AG20443 (cell line): ENCODE data around the gene KRT81.
"Not testable (repeated sequence)": the region's sequence is repeated elsewhere in the genome, so short reads cannot be mapped to it uniquely, and the experiment has no call there.

ENCODE experiments used
- DNase-seq: peaks from one replicate; pipeline ENCODE4 v3.0.0; 2012; ENCODE audit warnings: low spot score, mixed read lengths

The KRT81 gene

DNA sequence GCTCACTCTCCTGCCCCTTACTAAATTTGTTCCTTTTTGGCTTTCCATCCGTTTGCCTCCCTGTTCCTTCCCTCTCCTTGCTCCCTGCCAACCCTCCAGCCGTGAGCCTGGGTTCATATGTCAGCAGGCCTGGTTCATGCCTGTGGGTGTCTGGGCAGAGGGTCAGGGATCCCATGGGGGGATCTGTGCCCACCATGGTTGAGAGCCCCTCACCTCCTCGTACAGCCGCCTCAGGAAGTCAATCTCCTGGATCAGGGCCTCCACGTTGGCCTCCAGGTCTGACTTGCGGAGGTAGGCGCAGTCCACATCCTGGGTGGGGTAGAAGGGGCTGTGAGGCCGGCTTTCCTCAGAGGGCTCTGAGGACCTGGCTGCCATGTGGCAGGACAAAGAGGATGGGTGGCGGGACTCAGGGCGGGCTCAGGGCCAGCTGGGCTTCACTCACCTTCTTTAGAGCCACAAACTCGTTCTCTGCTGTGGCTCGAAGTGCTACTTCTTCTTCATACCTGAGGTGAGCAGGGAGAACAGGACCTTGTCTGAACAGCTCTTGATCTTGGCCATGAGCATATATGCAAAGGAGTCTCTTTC lies 26.2 kb upstream of the KRT81 start:
- no peak for DNase-seq

DNA sequence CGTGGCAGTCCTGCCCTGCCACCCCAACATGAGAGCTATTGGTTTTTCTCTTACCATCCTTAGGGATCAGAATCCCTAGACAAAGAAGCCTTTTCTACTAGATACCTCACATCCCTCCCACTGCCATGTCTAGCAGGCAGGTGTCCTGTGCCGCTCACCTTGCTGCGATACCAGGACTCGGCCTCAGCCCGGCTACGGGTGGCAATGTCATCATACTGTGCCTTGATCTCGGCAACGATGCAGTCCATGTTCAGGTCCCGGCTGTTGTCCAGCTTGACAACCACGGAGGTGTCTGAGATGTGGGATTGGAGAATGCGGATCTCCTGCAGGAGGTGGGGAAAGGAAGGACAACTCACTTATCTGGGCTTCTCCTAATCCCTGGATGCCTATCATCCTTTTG lies 25.4 kb upstream of the KRT81 start:
- no peak for DNase-seq

DNA sequence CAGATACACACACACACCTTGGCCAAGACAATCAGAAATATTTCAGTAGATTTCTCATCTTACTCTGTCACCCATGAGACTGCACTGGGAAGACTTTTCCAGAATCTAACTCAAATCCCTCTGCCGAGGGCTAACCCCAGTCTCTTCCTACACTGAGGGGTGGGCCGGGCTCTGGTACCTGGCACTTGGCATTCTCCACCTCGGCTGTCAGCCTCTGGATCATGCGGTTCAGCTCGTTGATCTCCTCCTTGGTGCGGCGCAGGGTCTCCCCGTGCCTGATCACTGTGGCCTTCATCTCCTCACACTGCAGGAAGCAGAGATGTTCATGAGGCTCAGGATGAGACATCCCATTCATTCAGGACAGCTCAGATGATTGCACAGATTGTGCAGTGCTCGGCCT lies 25.0 kb upstream of the KRT81 start:
- no peak for DNase-seq

DNA sequence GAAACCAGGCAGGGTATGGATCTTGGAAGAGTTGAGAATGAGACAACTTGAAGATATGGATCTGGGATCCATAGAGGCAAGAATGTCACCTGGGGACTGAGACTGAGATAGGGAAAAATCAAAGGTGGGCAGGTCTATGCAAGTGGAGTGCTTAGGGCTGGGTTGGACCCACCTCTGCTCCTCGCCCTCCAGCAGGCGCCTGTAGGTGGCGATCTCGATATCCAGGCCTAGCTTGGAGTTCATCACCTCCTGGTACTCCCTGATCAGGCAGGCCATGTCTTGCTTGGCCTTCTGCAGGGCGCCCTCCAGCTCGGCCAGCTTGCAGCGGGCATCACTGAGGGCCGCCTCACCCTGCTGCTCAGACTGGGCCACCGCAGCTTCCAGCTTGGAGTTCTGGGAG lies 24.4 kb upstream of the KRT81 start:
- DNase-seq = not testable (repeated sequence)

DNA sequence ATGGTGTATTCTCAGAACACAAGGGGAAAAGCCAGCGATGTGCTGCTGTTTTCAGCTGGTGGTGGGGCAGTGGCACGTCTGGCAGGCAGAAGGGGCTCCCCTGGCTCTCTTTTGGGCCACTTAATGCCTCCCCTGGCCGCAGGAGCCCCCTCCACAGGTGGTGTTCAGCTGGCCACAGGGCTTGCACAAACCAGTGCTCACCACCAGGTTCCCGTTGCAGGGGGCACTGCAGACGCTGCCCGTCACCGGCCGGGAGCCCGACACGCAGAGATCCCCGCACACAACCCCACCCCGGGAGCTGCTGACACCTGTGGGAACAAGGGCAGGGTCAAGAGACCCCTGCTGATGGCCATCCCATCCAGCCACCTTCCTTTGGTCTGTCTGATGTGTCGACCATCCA lies 23.2 kb upstream of the KRT81 start:
- no peak for DNase-seq

DNA sequence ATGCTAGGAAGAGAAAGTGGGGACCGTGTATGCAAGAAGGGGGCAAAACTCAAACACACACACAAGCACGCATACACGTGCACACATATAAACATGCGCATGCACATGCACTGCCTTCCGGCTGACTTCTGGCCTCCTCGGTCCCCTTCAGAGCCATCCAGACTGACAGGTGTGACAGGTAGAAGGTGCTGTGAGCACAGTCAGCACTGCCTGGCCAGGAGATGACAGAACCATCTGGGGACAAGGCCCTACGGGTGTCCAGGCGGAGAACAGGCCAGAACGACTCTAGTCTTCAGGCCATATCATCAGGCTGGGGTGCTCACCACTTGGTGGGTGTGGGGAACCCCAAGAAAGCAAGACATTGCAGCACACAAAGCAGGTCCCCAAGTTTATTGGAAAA lies 22.6 kb upstream of the KRT81 start:
- no peak for DNase-seq

DNA sequence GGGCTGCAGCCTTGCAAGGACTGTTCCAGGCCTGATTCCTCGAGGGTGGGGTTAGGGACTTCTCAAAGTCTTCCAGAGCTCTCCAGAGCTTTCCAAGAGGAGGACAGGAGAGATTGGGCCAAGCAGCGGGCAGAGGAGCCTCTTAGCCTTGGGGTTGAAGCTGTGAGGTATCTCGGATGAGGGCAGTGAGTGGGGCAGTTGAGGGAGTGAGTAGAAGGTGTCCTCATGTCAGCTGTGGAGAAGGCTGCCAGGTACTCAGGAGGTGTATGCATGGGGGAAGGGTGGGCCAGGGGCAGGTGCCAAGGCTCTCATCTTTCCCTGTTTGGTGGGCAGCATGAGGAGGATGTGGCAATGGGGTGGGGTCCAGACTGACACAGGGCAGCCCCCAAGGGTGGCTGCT lies 22.1 kb upstream of the KRT81 start:
- DNase-seq = no peak

DNA sequence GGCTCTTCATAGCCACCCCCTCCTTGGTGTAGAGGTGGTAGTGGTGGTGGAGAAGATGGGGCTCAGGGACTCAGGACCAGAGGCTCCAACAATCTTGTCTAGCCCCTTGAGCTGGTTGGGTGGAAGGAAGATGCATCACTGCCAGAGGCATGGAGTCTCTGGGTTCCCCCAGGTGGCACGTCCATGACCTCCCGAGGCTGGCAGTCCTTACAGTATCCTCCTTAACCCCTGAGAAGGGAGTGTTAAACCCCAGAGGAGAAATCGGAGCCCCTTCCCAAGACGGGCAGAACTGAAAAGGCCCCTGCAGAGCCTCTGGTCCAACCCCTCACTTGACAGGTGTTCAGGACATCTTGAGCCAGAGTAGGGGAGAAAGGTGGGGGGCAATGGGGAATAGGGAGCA lies 20.8 kb upstream of the KRT81 start:
- DNase-seq = no peak

DNA sequence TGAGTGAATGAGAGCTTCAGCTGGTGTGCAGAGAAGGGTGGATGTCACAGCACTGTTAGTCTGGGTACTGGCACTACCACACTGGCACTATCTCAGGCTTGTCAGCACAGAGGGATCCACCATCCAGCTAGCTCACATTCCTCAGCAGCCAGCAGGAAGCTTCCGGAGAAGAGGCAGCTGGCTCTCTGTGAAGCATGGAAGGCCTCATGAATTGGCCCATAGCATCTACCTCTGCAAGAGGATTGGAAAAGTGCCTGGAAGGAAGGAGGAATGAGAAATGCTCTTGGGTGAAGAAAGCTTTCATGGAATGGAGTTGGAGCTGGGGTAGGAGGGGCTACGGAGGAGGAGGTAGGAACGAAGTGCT lies 19.9 kb upstream of the KRT81 start:
- peak; percentile 55 for DNase-seq

DNA sequence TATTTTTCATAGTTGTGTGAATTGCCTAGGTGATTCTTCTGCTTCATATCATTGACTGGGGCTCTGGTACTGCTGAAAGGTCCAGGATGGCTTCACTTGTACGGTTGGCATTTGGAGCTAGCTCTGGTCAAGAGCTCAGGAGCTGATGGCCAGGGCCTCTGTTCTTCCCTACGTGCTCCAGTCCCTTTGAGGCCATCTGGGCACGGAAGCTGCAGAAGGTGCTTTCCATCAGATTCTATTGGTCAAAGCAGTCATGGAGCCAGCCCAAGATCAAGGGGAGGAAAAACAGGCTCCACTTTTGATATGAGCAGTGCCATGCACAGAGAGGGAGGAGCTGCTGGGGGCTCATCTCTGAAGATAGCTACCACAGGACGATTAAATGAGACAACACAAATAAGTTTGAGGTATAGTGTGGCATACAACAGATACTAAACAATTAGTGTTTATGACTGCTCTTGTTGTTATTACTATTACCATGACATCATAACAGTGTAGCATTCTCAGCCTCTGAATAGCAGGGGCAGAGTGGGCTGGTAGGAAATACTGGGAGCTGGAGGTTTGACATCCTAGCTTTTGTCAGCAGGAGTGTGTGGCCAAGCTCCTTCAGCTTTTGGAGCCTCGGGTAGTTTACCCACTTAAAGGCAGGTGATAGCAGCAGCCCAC lies 19.4 kb upstream of the KRT81 start:
- DNase-seq = peak; percentile 53

DNA sequence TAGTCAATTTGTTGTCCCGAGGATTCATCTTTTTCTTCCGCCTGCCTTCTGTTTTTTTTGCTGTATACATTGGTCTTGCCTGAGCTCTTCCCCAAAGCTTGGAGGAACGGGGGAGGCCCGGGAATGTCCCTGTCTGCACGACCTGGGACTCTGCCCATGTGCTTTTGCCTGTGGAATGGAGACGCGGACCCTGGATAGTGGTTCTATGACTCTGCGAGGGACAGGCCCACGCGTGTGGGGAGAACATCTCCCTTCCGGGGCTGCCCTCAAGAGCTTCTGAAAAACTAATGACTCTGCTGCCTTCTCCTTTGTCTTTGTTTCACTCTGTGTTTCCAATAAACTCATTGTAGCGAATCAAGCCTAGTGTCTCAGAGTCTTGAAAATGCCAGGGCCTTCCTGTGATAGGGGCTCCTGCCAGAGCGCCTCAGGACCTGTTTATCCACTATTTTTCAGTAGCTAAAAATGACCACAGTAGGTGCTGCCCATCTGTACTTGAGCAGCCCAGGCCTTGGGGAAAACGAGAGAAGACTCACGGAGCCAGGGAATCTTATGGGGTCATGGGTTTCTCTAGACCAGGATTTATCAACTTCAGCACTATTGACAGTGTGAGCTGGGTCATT lies 17.6 kb upstream of the KRT81 start:
- DNase-seq = no peak

DNA sequence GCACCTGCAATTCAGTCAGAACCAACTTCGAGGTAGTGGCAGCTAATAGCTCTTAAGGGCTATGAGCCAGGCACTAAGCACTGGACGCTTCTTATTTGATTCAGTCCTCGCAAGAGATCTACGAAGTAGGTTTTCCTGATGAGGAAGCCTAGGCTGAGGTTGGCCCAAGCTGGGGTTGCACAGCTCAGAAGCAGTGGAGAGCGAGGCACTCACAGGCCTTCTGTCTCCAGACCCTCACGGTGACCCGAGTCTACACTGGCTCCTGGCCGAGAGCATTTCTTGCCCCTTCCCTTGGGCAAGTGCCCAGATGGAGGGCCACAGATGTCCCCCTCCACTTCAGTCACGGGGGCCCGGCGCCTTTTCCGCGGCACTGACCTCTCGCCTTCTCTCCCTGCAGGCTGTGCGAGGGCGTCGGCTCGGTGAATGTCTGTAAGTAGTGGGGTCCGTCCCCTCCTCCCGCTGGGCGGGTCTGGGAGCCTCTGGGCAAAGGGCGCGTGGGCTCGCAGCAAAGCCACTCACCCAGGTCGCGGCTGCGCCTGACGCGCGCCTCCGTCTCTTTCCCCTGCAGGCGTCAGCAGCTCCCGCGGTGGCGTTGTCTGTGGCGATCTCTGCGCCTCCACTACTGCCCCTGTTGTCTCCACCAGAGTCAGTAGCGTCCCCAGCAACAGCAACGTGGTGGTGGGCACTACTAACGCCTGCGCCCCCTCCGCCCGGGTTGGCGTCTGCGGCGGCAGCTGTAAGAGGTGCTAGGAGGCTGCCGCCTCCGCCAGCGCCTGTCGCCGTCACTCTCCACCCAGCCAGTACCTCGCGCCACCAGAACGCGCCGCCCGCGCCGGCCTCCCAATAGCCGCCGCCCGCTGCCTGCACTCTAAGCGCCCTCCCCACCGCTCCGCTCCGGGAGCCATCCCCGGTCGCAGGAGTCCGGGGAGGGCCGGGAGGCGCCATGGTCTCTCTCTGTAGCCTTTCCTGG lies 16.8 kb upstream of the KRT81 start:
- peak; percentile 87 for DNase-seq

DNA sequence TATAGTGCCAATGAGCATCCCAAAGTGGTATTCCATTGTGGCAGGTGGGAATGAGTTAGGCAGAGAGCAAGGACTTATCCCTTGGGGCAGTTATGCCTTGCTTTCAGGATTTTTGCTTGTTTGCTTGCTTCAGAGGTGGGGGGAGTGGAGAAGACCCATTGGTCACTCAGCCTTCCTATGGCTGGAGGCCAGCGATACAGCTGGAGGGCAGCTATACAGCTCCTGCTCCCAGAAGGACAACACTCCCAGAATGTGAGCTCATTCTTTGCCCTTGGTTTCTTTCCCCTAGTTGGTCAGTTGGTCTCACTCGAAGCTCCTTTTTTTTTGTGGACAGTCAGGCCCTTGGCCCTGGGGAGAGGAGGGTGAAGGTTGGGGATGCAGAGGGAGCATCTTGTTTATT lies 15.4 kb upstream of the KRT81 start:
- DNase-seq = no peak

DNA sequence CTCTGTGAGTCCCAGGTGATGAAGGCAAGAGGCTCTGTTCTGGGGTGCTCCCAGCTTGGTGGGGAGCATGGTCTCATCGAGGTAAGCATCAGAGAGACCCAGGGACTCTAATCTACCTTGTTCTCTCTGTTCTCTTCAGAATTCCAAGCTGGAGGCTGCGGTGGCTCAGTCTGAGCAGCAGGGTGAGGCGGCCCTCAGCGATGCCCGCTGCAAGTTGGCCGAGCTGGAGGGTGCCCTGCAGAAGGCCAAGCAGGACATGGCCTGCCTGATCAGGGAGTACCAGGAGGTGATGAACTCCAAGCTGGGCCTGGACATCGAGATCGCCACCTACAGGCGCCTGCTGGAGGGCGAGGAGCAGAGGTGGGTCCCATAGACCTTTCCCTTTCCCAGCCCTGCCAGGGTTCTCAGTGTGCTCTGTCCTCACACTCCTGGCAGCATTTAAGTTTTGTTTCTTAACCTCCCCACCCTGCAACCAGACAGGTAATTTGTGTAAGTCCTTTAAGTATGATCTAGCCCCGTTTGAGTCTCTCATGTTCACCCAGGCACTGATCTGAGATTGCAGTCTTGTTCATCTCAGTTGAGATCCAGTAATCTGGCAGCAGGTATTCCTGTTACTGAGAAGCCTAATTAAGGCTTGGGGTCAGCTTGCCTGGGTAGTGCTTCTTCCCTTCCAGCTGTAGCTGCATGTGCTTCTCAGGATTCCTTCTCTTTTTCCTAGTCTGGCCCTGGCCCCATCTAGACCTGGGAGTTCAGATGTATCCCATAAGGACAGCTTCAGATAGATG lies 14.8 kb upstream of the KRT81 start:
- DNase-seq = no peak

DNA sequence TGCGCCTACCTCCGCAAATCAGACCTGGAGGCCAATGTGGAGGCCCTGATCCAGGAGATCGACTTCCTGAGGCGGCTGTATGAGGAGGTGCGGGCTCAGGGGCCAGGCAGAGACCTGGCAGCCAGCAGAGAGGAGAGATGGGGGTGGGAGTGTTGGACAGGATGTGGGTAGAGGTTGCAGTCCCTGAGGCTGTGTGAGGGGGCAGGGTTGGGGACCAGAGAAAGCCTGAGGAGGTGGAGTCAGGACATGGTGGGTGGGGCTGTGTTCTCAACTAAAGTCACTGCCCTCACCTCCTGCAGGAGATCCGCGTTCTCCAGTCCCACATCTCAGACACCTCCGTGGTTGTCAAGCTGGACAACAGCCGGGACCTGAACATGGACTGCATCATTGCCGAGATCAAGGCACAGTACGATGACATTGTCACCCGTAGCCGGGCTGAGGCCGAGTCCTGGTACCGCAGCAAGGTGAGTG lies 13.6 kb upstream of the KRT81 start:
- DNase-seq = not testable (repeated sequence)

DNA sequence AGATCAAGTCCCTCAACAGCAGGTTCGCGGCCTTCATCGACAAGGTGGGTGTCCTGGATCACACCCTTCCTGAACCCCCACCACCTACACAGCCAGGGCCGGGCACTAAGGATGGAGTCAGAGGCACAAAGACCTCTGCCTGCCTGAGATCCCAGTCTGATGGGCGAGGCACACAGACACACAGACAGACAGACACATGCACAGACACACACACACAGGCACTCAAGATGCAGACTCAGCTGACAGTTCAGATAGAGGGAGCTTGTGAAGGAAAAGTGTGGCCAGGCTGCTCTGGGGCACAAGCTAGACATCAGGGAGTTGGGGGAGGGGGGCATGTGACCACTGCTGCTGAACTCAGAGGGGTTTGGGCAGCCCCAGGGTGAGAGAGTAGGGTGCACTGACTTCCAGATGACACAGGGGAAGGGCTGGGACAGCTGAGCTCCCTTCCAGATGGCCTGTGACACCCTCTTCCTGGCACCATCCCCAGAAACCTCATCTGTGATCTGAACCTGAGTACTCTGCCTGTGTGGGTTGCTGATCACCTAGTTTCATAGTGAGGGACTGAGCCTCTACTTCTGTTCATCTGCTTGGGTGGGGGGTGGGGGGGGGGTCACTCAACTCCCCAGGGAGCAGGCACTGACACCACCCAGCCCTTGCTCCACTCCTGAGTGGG lies 11.0 kb upstream of the KRT81 start:
- not testable (repeated sequence) for DNase-seq

DNA sequence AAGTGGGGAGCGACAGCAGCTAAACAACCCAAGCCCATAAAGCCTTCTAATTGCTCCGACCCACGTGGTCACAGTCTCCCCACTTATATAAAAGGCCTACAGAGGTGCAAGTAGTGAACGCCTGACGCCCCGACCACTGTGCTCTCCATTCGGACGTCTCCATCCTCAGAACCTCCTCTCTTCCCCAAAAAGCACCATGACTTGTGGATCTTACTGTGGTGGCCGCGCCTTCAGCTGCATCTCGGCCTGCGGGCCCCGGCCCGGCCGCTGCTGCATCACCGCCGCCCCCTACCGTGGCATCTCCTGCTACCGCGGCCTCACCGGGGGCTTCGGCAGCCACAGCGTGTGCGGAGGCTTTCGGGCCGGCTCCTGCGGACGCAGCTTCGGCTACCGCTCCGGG lies 10.4 kb upstream of the KRT81 start:
- not testable (repeated sequence) for DNase-seq

DNA sequence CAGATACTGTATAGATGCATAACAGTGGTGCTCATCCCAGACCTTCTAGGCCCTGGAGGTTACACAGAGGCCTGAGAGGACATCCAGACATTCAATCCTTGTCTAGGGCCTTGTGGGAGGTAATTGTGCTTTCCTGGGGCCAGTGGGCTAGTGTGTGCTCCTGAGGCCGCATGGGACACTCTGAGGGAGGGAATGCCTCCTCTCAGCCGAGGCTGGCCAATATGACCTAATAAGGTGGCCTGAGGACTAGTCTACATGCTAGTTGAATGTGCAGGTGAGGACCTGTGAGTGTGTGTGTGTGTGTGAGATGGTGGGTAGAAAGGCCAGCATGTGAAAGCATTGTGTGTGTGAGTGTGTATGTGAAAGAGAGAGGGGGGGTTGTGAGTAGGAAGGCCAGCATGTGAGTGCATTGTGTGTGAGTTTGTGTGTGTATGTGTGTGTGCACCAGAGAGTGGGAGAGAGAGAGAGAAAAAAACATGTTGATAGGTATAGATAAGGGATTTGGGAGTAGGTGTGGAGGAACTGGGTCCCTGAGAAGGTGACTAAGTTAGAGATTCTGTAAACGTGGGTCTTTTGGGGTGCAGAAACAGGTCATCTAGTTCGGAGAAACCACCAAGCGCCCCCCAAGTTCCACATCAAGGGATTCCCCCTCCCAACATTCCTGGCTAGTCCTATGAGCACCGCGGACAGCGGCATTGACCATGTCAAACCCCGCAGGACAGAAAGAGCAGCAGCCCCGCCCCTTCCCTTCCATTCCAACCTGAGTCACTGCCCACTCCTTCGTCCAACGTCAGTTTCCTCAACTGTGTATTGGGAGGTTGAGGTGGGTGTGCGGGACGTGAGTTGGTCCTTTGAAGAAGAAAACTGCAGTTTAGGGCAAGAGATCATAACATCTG lies 9.7 kb upstream of the KRT81 start:
- no peak for DNase-seq

DNA sequence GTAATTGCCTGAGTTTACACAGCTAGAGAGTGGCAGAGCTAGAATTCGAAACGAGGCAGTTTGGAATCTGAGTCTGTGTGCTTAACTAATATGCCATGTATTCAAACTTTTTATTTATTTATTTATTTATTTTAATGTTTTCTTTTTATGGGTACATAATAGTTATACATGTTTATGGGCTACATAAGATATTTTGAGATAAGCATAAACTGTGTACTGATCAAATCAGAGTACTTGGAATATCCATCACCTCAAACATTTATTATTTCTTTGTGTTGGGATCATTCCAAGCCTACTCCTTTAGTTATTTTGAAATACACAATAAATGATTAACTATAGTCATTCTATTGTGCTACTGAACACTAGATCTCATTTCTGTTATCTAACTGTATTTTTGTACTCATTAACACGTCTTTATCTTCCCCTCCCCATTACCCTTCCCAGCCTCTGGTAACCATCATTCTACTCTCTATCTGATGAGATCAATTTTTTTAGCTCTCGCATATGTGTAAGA lies 7.4 kb upstream of the KRT81 start:
- no peak for DNase-seq
